ENCODE results near the gene MCU. TPM values are rescaled to one million over a fixed set of nuclear protein-coding genes. Genes with fewer than 3 reads are reported as not detected.

MCU gene
- polyA plus RNA-seq, 1 donor from 2014 or later, result 22.9 TPM

GRCh38 chr10:72822342-72822986 lies 130.5 kb downstream of the MCU start:
- Histone ChIP-seq H2AFZ (ENCODE audit: low read depth, low read length) (no peak overlapping the region), H3K4me2 (ENCODE audit: low read length) (no peak overlapping the region), H3K9me3 (ENCODE audit: low read length) (no peaks in the 10 kb centered on the region), H3F3A (ENCODE audit: insufficient read depth, low read length, poor library complexity, severe bottlenecking) (no peaks in the 10 kb centered on the region), H3K27me3 (ENCODE audit: insufficient read depth, low read depth, low read length) (no peaks in the 10 kb centered on the region), H3K9ac (ENCODE audit: low read length) (no peak overlapping the region), H3K4me3 (ENCODE audit: low read length) (no peak overlapping the region), H3K79me2 (replicated peaks; ENCODE audit: insufficient read depth, low read length) (no peaks in the 10 kb centered on the region), H3K36me3 (ENCODE audit: insufficient read depth, low read length) (no peaks in the 10 kb centered on the region), H4K20me1 (ENCODE audit: insufficient read depth) (no peaks in the 10 kb centered on the region), H3K27ac (ENCODE audit: low read length) (no peak overlapping the region), H3K9me2 (ENCODE audit: insufficient read depth, low read length) (no peaks in the 10 kb centered on the region)
- TF ChIP-seq RAD21 (conservative IDR thresholded peaks at IDR 0.05) (no peak), REST (IDR thresholded peaks at IDR 0.05; ENCODE audit: borderline replicate concordance) (no peak), EP300 (conservative IDR thresholded peaks at IDR 0.05; ENCODE audit: poor library complexity, severe bottlenecking) (no peak), SMC3 (conservative IDR thresholded peaks at IDR 0.05; ENCODE audit: poor library complexity) (no peak), CTCF (IDR thresholded peaks at IDR 0.05; ENCODE audit: poor library complexity, severe bottlenecking) (no peak), TAF1 (IDR thresholded peaks at IDR 0.05; ENCODE audit: low read depth) (no peak)

- Histone ChIP-seq H3K9ac (ENCODE audit: low read length) (no peak overlapping the region), H3K4me3 (ENCODE audit: low read length) (no peak overlapping the region), H3K27ac (ENCODE audit: low read length) (no peak overlapping the region), H3K9me2 (ENCODE audit: insufficient read depth, low read length) (no peaks in the 10 kb centered on the region), H3F3A (ENCODE audit: insufficient read depth, low read length, poor library complexity, severe bottlenecking) (no peaks in the 10 kb centered on the region), H3K36me3 (ENCODE audit: insufficient read depth, low read length) (no peaks in the 10 kb centered on the region), H2AFZ (ENCODE audit: low read depth, low read length) (no peak overlapping the region), H3K79me2 (replicated peaks; ENCODE audit: insufficient read depth, low read length) (no peaks in the 10 kb centered on the region), H3K4me2 (ENCODE audit: low read length) (no peak overlapping the region), H3K27me3 (ENCODE audit: insufficient read depth, low read depth, low read length) (no peaks in the 10 kb centered on the region), H4K20me1 (ENCODE audit: insufficient read depth) (no peaks in the 10 kb centered on the region), H3K9me3 (ENCODE audit: low read length) (no peaks in the 10 kb centered on the region)
- TF ChIP-seq EP300 (conservative IDR thresholded peaks at IDR 0.05; ENCODE audit: poor library complexity, severe bottlenecking) (no peak), POLR2AphosphoS5 (IDR thresholded peaks at IDR 0.05) (no peak), REST (IDR thresholded peaks at IDR 0.05; ENCODE audit: borderline replicate concordance) (no peak), MXI1 (conservative IDR thresholded peaks at IDR 0.05; ENCODE audit: poor library complexity, severe bottlenecking) (no peak), RAD21 (conservative IDR thresholded peaks at IDR 0.05) (no peak), EZH2 (IDR thresholded peaks at IDR 0.05; ENCODE audit: borderline replicate concordance, insufficient read depth, low read length, poor library complexity, severe bottlenecking) (no peak), TAF1 (IDR thresholded peaks at IDR 0.05; ENCODE audit: low read depth) (no peak), SMC3 (conservative IDR thresholded peaks at IDR 0.05; ENCODE audit: poor library complexity) (no peak), CTCF (IDR thresholded peaks at IDR 0.05; ENCODE audit: poor library complexity, severe bottlenecking) (no peak)
Observed at GRCh38 chr10:72825163-72825562, 133.2 kb downstream of the MCU start.

Measured in neural cell (in vitro differentiated cells).